Measurements from ENCODE around the gene ZNF662. TPM values are rescaled to one million over a fixed set of nuclear protein-coding genes. Genes with fewer than 3 reads are reported as not detected.
A peak's percentile ranks its signal among the peaks of the same experiment; 100 is the strongest.

ZNF662 gene
- total and polyA plus RNA-seq, 2 of the 8 experiments (the other 6 are each of a cell fraction or from before 2014, with no cell fraction given) = 0.03 TPM; not detected in 1

DNA sequence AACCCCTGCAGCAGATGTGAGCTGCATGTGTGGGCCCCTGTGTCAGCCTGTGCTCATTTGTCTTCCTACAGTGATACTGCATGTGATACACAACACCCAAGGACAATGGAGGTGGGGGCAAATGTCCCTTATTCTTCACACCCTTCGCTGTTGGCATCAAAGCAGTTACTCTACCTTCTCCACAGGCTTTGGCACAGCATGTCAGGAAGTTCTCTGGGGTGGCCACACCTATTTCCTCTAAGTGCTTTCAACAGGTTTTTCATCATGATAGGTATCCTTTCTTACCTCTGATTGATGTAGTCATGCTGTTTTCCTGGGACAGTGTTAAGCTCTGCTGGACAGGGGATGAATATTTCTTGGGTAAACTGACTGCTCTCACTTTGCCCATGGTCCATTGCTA is 29.5 kb downstream of the ZNF662 start:
- Histone ChIP-seq H4K91ac (replicated peaks; ENCODE audit: insufficient read length, low read length) (no peak overlapping the region), H3K4me2 (ENCODE audit: insufficient read depth in 1 of 2, low read depth in 2 of 2, low read length in 2 of 2) (no peak overlapping the region), H3K4me1 (replicated peaks in 1 of 4; ENCODE audit: control insufficient read depth in 3 of 4, insufficient read depth in 4 of 4, low read length in 3 of 4) (no peaks in the 10 kb centered on the region), H3K9ac (replicated peaks in 1 of 4; ENCODE audit: extremely low read depth in 1 of 4, low read depth in 3 of 4, low read length in 3 of 4) (no peak overlapping the region), H3K79me2 (ENCODE audit: control insufficient read depth in 1 of 2, insufficient read depth in 2 of 2, low read length in 2 of 2) (no peaks in the 10 kb centered on the region), H3K23ac (ENCODE audit: insufficient read length) (no peak overlapping the region), H2AK5ac (ENCODE audit: low read depth, low read length) (no peak overlapping the region), H4K8ac (ENCODE audit: extremely low read depth, insufficient read depth, low read length) (no peak overlapping the region), H3K14ac (ENCODE audit: insufficient read length) (no peak overlapping the region), H2BK12ac (ENCODE audit: low read depth, low read length) (no peak overlapping the region), H3K36me3 (ENCODE audit: control insufficient read depth in 2 of 4, insufficient read depth in 4 of 4, low read length in 3 of 4) (no peaks in the 10 kb centered on the region), H3K9me3 (ENCODE audit: insufficient read depth in 2 of 2, low read depth in 1 of 2, low read length in 1 of 2) (no peaks in the 10 kb centered on the region; a peak in 1 of 4 replicates), H3K56ac (replicated peaks; ENCODE audit: insufficient read length, low read depth, low read length) (no peak overlapping the region), H3K79me1 (ENCODE audit: low read depth, low read length) (no peaks in the 10 kb centered on the region), H2AFZ (ENCODE audit: low read length) (peak overlapping the region; percentile 7; the same call in 1 of the 2 replicates), H4K5ac (ENCODE audit: insufficient read length, low read depth, low read length) (no peak overlapping the region), H3K27ac (ENCODE audit: low read depth, low read length) (no peak overlapping the region), H2BK20ac (ENCODE audit: low read length) (no peak overlapping the region), H4K20me1 (replicated peaks in 1 of 2; ENCODE audit: control insufficient read depth in 1 of 2, insufficient read depth in 2 of 2, low read length in 2 of 2) (no peaks in the 10 kb centered on the region), H3K23me2 (ENCODE audit: low read depth, low read length) (no peaks in the 10 kb centered on the region), H2BK5ac (ENCODE audit: low read depth, low read length) (no peak overlapping the region), H3K27me3 (replicated peaks in 1 of 4; ENCODE audit: control insufficient read depth in 3 of 4, extremely low read depth in 1 of 4, insufficient read depth in 3 of 4, low read length in 3 of 4) (no peaks in the 10 kb centered on the region), H3K4ac (replicated peaks; ENCODE audit: insufficient read length, low read depth, low read length) (no peak overlapping the region), H2BK15ac (ENCODE audit: low read length) (no peak overlapping the region), H3K18ac (ENCODE audit: extremely low read depth, low read length) (no peak overlapping the region), H2BK120ac (replicated peaks; ENCODE audit: low read depth, low read length) (no peak overlapping the region), H3K4me3 (ENCODE audit: extremely low read depth in 1 of 4, insufficient read depth in 2 of 4, low read depth in 3 of 4, low read length in 4 of 4) (no peak overlapping the region)
- no peak for TF ChIP-seq FOSL1 (IDR thresholded peaks at IDR 0.05; ENCODE audit: insufficient read depth, low read depth, low read length)
- TF ChIP-seq JUND (IDR thresholded peaks at IDR 0.05; ENCODE audit: low read length) = no peak
- TF ChIP-seq TCF12 (IDR thresholded peaks at IDR 0.05; ENCODE audit: low read depth, low read length) = no peak
- WGBS, 2 experiments (ENCODE audit: extremely low coverage in 1 of 2, insufficient coverage in 1 of 2, insufficient read length in 1 of 2, insufficient replicate concordance in 2 of 2, low coverage in 1 of 2, low lambda C conversion rate in 2 of 2, missing lambda C conversion rate in 1 of 2) = 92% methylated on average over 1 of the region's 1 CpG; no CpG with 5 or more reads in 1 of the 2 experiments
- FAIRE-seq (no peak), DNase-seq (ENCODE audit: low read depth in 1 of 2, low spot score in 2 of 2) (no peak)
- ChIA-PET POLR2A (ENCODE audit: partially characterized antibody) (interaction anchor here (0.5 kb wide), 1 partner anchor 1992 kb away, joined by 4 read pairs; no protein-coding TSS in a partner anchor), CTCF (ENCODE audit: partially characterized antibody) (interaction anchor here (1.1 kb wide), 1 partner anchor 56 kb away, joined by 3 read pairs; no protein-coding TSS in a partner anchor)
